HCT116 (cell line): Measurements from ENCODE around the gene IFI27. TPM values are rescaled to one million over a fixed set of nuclear protein-coding genes. Genes with fewer than 3 reads are reported as not detected.

Experiments used
- ATAC-seq: fragments of 200-7000 bp; cut with Tn5 transposase; 2 replicates; pipeline ENCODE4 v1.9.1; 2020; ENCODE audit warnings: mild to moderate bottlenecking, moderate library complexity
- BruUV-seq: library from RNA; stranded (reverse); fragments of 400-500 nt; replicated peaks from 2 replicates; lab custom pipeline; 2021; lab: Mats Ljungman, UMichigan
- CTCF ChIA-PET: fragments of 300-600 bp; sonication (Branson Sonifier 250); formaldehyde crosslinking; loops from one replicate; lab custom pipeline; 2021; ENCODE audit warnings: antibody characterized with exemption; lab: Charles Lee
- POLR2A ChIA-PET: fragments of 300-600, 350-600 bp; sonication (Branson Sonifier 250); formaldehyde crosslinking; loops from one replicate; lab custom pipeline; 2021; ENCODE audit warnings: antibody characterized with exemption; lab: Charles Lee
- RAD21 ChIA-PET, 2 experiments: fragments of 300-600 bp; sonication (Branson Sonifier 250); formaldehyde crosslinking; loops; one replicate each; lab custom pipeline; 2023; ENCODE audit warnings: low total read pairs in 2 of 2; ENCODE audit not compliant: uncharacterized antibody in 2 of 2, unreplicated experiment in 2 of 2, low non-redundant PET in 1 of 2; lab: Charles Lee
- DNase-seq: peaks from one replicate; pipeline ENCODE4 v3.0.0-alpha.2; 2010; ENCODE audit warnings: low read depth, low spot score
- H2AFZ ChIP-seq: fragments of 200-600 bp; shearing (Covaris generic), sonication (generic); 2 replicates; pipeline ENCODE4 v1.6.1; 2017; ENCODE audit warnings: low read depth, mixed run types, mixed read lengths, antibody characterized with exemption, low read length; ENCODE audit not compliant: poor library complexity, severe bottlenecking
- H3K27ac ChIP-seq: 2 replicates; pipeline ENCODE4 v1.5.1; 2012; ENCODE audit warnings: low read depth, low read length
- H3K27me3 ChIP-seq: fragments of 200-600 bp; sonication (generic); 2 replicates; pipeline ENCODE4 v1.6.1; 2016; ENCODE audit warnings: mixed run types, low read length, mixed read lengths; ENCODE audit not compliant: insufficient read depth
- H3K36me3 ChIP-seq, 2 experiments: fragments of 200-500 bp in 1 of 2; fragments of 200-600 bp in 1 of 2; sonication (Bioruptor generic) in 1 of 2; sonication (generic) in 1 of 2; 2 replicates each; pipeline versions ENCODE4 v1.5.1 to v1.6.1; 2014 to 2016; ENCODE audit warnings: low read length in 2 of 2, inconsistent platforms in 1 of 2, mixed read lengths in 1 of 2, mixed run types in 1 of 2; ENCODE audit not compliant: insufficient read depth in 2 of 2, control insufficient read depth in 1 of 2
- H3K4me1 ChIP-seq, 2 experiments: fragments of 200-600 bp in 1 of 2; sonication (generic) in 1 of 2; 2 replicates each; pipeline versions ENCODE4 v1.5.1 to v1.6.1; 2012 to 2017; ENCODE audit warnings: low read length in 2 of 2, inconsistent platforms in 1 of 2, mild to moderate bottlenecking in 1 of 2, mixed read lengths in 1 of 2, mixed run types in 1 of 2, moderate library complexity in 1 of 2; ENCODE audit not compliant: insufficient read depth in 2 of 2, control insufficient read depth in 1 of 2
- H3K4me2 ChIP-seq: fragments of 200-600 bp; sonication (generic); 2 replicates; pipeline ENCODE4 v1.6.1; 2017; ENCODE audit warnings: mixed run types, low read length, mixed read lengths
- H3K4me3 ChIP-seq, 2 experiments: fragments of 200-600 bp in 1 of 2; sonication (generic) in 1 of 2; replicated peaks in 1 of 2; 2 replicates each; pipeline ENCODE4 v1.5.1; 2011 to 2016; ENCODE audit warnings: low read length in 2 of 2, control low read depth in 1 of 2, low read depth in 1 of 2, mild to moderate bottlenecking in 1 of 2, mixed read lengths in 1 of 2, mixed run types in 1 of 2
- H3K79me2 ChIP-seq: fragments of 200-600 bp; sonication (generic); 2 replicates; pipeline ENCODE4 v1.6.1; 2017; ENCODE audit warnings: mild to moderate bottlenecking, mixed run types, low read length, moderate library complexity, mixed read lengths; ENCODE audit not compliant: insufficient read depth
- H3K9ac ChIP-seq: fragments of 200-600 bp; sonication (generic); 2 replicates; pipeline ENCODE4 v1.6.1; 2016; ENCODE audit warnings: low read length, mixed read lengths
- H3K9me2 ChIP-seq: fragments of 200-600 bp; sonication (generic), shearing (Covaris generic); 2 replicates; pipeline ENCODE4 v1.6.1; 2017; ENCODE audit warnings: mixed run types, mild to moderate bottlenecking, moderate library complexity; ENCODE audit not compliant: insufficient read depth
- H3K9me3 ChIP-seq, 2 experiments: fragments of 200-500 bp in 1 of 2; fragments of 200-600 bp in 1 of 2; sonication (Bioruptor generic) in 1 of 2; sonication (generic) in 1 of 2; 2 replicates each; pipeline ENCODE4 v1.6.1; 2014 to 2017; ENCODE audit warnings: low read length in 2 of 2, mixed read lengths in 2 of 2, inconsistent platforms in 1 of 2, low read depth in 1 of 2, mild to moderate bottlenecking in 1 of 2, mixed run types in 1 of 2, moderate library complexity in 1 of 2; ENCODE audit not compliant: control insufficient read depth in 1 of 2, insufficient read depth in 1 of 2
- H4K20me1 ChIP-seq: fragments of 200-600 bp; sonication (generic), shearing (Covaris generic); 2 replicates; pipeline ENCODE4 v1.6.1; 2017; ENCODE audit warnings: mixed run types, mild to moderate bottlenecking, moderate library complexity; ENCODE audit not compliant: insufficient read depth
- ATF3 ChIP-seq: IDR thresholded peaks from 2 replicates; pipeline ENCODE4 v1.6.1; 2012
- CBX3 ChIP-seq: IDR thresholded peaks from 2 replicates; pipeline ENCODE4 v1.6.1; 2012; ENCODE audit warnings: low read depth
- CEBPB ChIP-seq: IDR thresholded peaks from 2 replicates; pipeline ENCODE4 v1.6.1; 2012; ENCODE audit warnings: low read depth
- EZH2 ChIP-seq: fragments of 200-600 bp; sonication (generic); IDR thresholded peaks from 2 replicates; pipeline ENCODE4 v1.6.1; 2017; ENCODE audit warnings: antibody characterized with exemption, mixed run types
- EZH2phosphoT487 ChIP-seq: fragments of 200-600 bp; IDR thresholded peaks from 2 replicates; pipeline ENCODE4 v1.6.1; 2018; ENCODE audit warnings: antibody characterized with exemption, borderline replicate concordance
- JUND ChIP-seq: IDR thresholded peaks from 2 replicates; pipeline ENCODE4 v1.6.1; 2012
- POLR2AphosphoS5 ChIP-seq: IDR thresholded peaks from 2 replicates; pipeline ENCODE4 v1.6.1; 2011; ENCODE audit warnings: mild to moderate bottlenecking, low read depth, low read length, moderate library complexity
- RAD21 ChIP-seq: IDR thresholded peaks from 2 replicates; pipeline ENCODE4 v1.6.1; 2012; ENCODE audit warnings: low read depth, mild to moderate bottlenecking
- SIN3A ChIP-seq: IDR thresholded peaks from 2 replicates; pipeline ENCODE4 v1.6.1; 2012; ENCODE audit warnings: low read depth
- SRF ChIP-seq: IDR thresholded peaks from 2 replicates; pipeline ENCODE4 v1.6.1; 2012; ENCODE audit warnings: low read depth
- ZBTB33 ChIP-seq: IDR thresholded peaks from 2 replicates; pipeline ENCODE4 v1.6.1; 2011; ENCODE audit warnings: mild to moderate bottlenecking, low read length, moderate library complexity; ENCODE audit not compliant: insufficient replicate concordance; ENCODE audit errors: extremely low read depth
- ZNF274 ChIP-seq: fragments of 200-500 bp; sonication (Bioruptor generic); IDR thresholded peaks from 2 replicates; pipeline ENCODE4 v1.6.1; 2014; ENCODE audit warnings: mild to moderate bottlenecking, low read depth, low read length, inconsistent platforms
- intact Hi-C: fragments of 100-400 bp; cut with micrococcal nuclease; formaldehyde crosslinking; loops from 2 replicates; pipeline ENCODE4 v1.10.0; 2022
- total RNA-seq: library from RNA; stranded (reverse); gene quantifications from one replicate; pipeline ENCODE4 v1.2.1, GENCODE V29; 2021; ENCODE audit not compliant: unreplicated experiment

Gene IFI27
- total RNA-seq, 1 experiment from 2014 or later: 3.8 TPM

DNA sequence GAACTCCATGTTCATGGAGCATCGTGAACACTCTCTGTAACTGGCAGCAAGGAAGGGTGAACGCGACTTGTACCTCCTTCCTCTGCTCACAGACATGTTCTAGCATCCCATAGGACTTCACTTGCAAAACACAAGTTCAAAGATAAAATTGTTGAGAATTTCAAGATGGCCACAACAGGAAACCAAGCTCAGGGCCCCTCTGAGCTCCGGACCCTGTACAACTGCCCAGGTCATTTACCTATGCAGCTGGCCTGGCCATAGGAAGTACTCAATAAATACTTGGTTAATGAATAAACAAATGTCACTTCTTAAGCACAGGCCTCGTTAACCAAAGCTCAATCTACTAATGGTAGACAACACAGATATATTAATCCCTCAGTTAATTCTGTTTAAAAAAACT, 51.9 kb downstream of the IFI27 start:
- H3K27me3 ChIP-seq: no peaks in the 10 kb centered on the region
- DNase-seq (no peak), ATAC-seq (no peak)
- POLR2A ChIA-PET: no interaction called here
- H3K9ac ChIP-seq: no peak overlapping the region
- RAD21 ChIA-PET: no interaction called here
- H3K4me1 ChIP-seq: no peaks in the 10 kb centered on the region
- no peak overlapping the region for H3K4me2 ChIP-seq
- no peak for TF ChIP-seq ZNF274
- TF ChIP-seq POLR2AphosphoS5: no peak
- TF ChIP-seq RAD21: no peak
- no peak for TF ChIP-seq JUND
- TF ChIP-seq SIN3A: no peak
- TF ChIP-seq SRF: no peak
- no peak for TF ChIP-seq ZBTB33
- CTCF ChIA-PET: interaction anchor here (0.9 kb wide), 1 partner anchor 324 kb away, joined by 3 read pairs; no protein-coding TSS in a partner anchor
- no peaks in the 10 kb centered on the region for H3K36me3 ChIP-seq
- no peaks in the 10 kb centered on the region for H3K79me2 ChIP-seq
- no peak overlapping the region for H2AFZ ChIP-seq
- H3K27ac ChIP-seq: no peak overlapping the region
- intact Hi-C loops: no loop called here
- H4K20me1 ChIP-seq: no peaks in the 10 kb centered on the region
- no peak overlapping the region for H3K4me3 ChIP-seq
- no peaks in the 10 kb centered on the region for H3K9me2 ChIP-seq
- no peaks in the 10 kb centered on the region for H3K9me3 ChIP-seq
- BruUV-seq: no TSS peak

DNA sequence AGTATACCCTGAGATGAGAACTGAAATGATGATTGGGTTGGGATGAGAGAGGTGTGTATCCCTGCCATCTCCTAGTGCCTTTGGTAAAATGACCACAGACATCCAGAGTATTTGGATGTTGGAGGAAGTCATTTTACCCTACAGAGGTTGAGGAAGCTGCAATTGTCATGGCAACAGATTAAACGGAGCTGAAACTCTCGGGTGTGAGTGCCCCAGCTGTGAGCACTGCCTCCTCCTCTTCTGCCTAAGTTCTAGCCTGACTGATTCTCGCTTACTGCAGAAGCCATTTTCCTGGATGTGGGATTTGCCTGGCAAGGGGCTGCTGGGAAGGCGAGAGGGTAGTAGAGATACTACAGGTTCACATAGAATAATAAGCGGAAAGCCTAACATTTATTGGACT, 53.3 kb downstream of the IFI27 start:
- TF ChIP-seq JUND (no peak), RAD21 (no peak), EZH2 (no peak), CEBPB (no peak), CBX3 (no peak), ATF3 (no peak), EZH2phosphoT487 (no peak), SIN3A (no peak)
- no peaks in the 10 kb centered on the region for H3K9me3 ChIP-seq
- H3K9ac ChIP-seq: no peak overlapping the region
- H3K4me3 ChIP-seq: no peak overlapping the region
- no peak overlapping the region for H2AFZ ChIP-seq
- no peaks in the 10 kb centered on the region for H3K27me3 ChIP-seq
- no peaks in the 10 kb centered on the region for H3K4me1 ChIP-seq
- no peaks in the 10 kb centered on the region for H3K79me2 ChIP-seq
- H4K20me1 ChIP-seq: no peaks in the 10 kb centered on the region
- intact Hi-C loops: no loop called here
- no peak overlapping the region for H3K27ac ChIP-seq
- RAD21 ChIA-PET: no interaction called here
- H3K9me2 ChIP-seq: no peaks in the 10 kb centered on the region
- no peak for DNase-seq
- CTCF ChIA-PET: no interaction called here
- ATAC-seq: no peak
- no TSS peak for BruUV-seq
- H3K4me2 ChIP-seq: no peak overlapping the region
- no peaks in the 10 kb centered on the region for H3K36me3 ChIP-seq
- POLR2A ChIA-PET: no interaction called here
